Neural progenitor cell (in vitro differentiated cells): ENCODE data around the gene IDUA.

ENCODE experiments used
- CTCF ChIP-seq: fragments of 200-600 bp; sonication (generic); IDR thresholded peaks from 2 replicates; pipeline ENCODE4 v1.5.1; 2017; ENCODE audit warnings: antibody characterized with exemption, mild to moderate bottlenecking
- EZH2 ChIP-seq: fragments of 200-600 bp; sonication (generic); IDR thresholded peaks from 2 replicates; pipeline ENCODE4 v1.6.1; 2017; ENCODE audit warnings: antibody characterized with exemption, mild to moderate bottlenecking, moderate library complexity
- EZH2phosphoT487 ChIP-seq: fragments of 200-600 bp; sonication (generic); IDR thresholded peaks from 2 replicates; pipeline ENCODE4 v1.6.1; 2017; ENCODE audit warnings: antibody characterized with exemption

- TF ChIP-seq CTCF (no peak), EZH2 (no peak), EZH2phosphoT487 (no peak)
These were observed 25.3 kb downstream of the IDUA start for GRCh38 chr4:1012034-1012739.
